Measurements from ENCODE around the gene AZIN2. TPM values are rescaled to one million over a fixed set of nuclear protein-coding genes. Genes with fewer than 3 reads are reported as not detected.

Gene AZIN2
- total RNA-seq, 6 experiments from 2014 or later, result 0.62 to 1.2 (median 0.85) TPM

DNA sequence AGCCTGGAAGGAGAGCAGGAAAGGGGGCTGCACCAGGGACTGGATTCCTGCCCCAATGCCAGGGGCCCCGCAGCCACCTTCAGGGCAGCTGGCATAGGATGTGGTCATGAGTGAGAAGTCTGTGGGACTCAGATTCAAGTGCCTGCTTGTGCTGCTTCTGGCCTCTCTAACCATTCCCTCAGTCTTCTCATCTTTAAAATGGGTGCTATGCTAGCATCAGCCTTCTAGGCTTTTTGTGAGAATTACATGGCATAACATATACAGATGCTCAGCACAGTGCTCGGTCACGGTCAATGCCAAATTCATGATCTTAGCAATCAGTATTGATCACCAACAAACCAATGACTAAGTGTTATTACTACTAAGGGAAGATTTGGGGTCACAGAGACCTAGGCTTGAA, 77.4 kb downstream of the AZIN2 start:
- intact Hi-C loops (cut with DNase I), result no loop called here
- Histone ChIP-seq H3K4me3 (no peak overlapping the region), H3K27ac (no peak overlapping the region), H3K4me1 (no peaks in the 10 kb centered on the region), H3K27me3 (no peaks in the 10 kb centered on the region), H3K36me3 (no peaks in the 10 kb centered on the region), H3K9me3 (no peaks in the 10 kb centered on the region)
- DNase-seq (no peak), ATAC-seq (no peak)
- TF ChIP-seq POLR2A (IDR thresholded peaks at IDR 0.05), result no peak
- TF ChIP-seq, protein P1, sequence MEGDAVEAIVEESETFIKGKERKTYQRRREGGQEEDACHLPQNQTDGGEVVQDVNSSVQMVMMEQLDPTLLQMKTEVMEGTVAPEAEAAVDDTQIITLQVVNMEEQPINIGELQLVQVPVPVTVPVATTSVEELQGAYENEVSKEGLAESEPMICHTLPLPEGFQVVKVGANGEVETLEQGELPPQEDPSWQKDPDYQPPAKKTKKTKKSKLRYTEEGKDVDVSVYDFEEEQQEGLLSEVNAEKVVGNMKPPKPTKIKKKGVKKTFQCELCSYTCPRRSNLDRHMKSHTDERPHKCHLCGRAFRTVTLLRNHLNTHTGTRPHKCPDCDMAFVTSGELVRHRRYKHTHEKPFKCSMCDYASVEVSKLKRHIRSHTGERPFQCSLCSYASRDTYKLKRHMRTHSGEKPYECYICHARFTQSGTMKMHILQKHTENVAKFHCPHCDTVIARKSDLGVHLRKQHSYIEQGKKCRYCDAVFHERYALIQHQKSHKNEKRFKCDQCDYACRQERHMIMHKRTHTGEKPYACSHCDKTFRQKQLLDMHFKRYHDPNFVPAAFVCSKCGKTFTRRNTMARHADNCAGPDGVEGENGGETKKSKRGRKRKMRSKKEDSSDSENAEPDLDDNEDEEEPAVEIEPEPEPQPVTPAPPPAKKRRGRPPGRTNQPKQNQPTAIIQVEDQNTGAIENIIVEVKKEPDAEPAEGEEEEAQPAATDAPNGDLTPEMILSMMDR (IDR thresholded peaks at IDR 0.05), result no peak
- 94% methylated on average over 2 of the region's 3 CpGs for WGBS (ENCODE audit: insufficient coverage, low coverage, low lambda C conversion rate, missing lambda C conversion rate)

- 100% methylated on average over 16 of the region's 26 CpGs for WGBS (ENCODE audit: insufficient coverage, low coverage, low lambda C conversion rate, missing lambda C conversion rate)
- Histone ChIP-seq H3K4me3 (no peak overlapping the region), H3K36me3 (no peaks in the 10 kb centered on the region), H3K27ac (no peak overlapping the region), H3K4me1 (no peaks in the 10 kb centered on the region), H3K9me3 (no peaks in the 10 kb centered on the region), H3K27me3 (no peaks in the 10 kb centered on the region)
- no peak for TF ChIP-seq POLR2A (IDR thresholded peaks at IDR 0.05)
- TF ChIP-seq, protein P1 (IDR thresholded peaks at IDR 0.05), result no peak
- intact Hi-C loops (cut with DNase I), result no loop called here
- DNase-seq (no peak), ATAC-seq (no peak)
Measured at GRCh38 chr1:33159577-33159976, 78.6 kb downstream of the AZIN2 start.

DNA sequence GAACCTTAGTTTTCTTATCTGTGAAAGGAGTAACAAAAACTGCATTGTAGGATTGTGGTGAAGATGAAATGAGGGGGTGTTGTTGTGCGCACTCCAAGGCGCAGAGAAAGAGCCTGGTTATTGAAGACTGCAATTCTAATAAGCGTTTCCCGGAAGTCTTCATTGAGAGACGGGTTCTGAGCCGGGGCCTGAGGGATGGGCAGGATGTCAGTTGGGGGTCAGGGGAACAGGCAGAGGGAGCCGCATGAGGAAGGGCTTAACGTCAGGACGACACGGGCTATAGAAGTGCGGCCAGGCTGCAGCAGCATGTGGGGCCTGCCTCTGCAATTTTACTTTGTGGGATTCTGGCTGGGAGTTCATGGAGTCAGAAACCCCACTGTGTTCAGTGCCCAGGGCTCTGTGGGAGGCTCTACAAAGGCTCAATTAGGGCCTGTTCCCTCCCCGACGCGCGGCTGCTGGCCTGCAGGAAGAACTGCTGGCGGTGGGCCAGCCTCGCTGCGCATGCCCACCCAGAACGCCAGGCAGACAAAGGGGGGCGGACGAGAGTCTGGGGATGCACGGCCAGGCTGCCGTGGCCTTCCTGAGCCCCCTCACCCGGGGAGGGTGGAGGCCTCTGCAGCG, 80.2 kb downstream of the AZIN2 start:
- Histone ChIP-seq H3K9me3 (no peaks in the 10 kb centered on the region), H3K36me3 (no peaks in the 10 kb centered on the region), H3K27ac (no peak overlapping the region), H3K4me3 (no peak overlapping the region), H3K27me3 (no peaks in the 10 kb centered on the region), H3K4me1 (no peaks in the 10 kb centered on the region)
- TF ChIP-seq, protein P1 (IDR thresholded peaks at IDR 0.05), result no peak
- TF ChIP-seq POLR2A (IDR thresholded peaks at IDR 0.05), result no peak
- 72% methylated on average over 6 of the region's 25 CpGs for WGBS (ENCODE audit: insufficient coverage, low coverage, low lambda C conversion rate, missing lambda C conversion rate)
- intact Hi-C loops (cut with DNase I), result no loop called here
- ATAC-seq, result peak; percentile 38 to 62 (median 47)
- DNase-seq, result peak in 1 of 3 donors; percentile 42

DNA sequence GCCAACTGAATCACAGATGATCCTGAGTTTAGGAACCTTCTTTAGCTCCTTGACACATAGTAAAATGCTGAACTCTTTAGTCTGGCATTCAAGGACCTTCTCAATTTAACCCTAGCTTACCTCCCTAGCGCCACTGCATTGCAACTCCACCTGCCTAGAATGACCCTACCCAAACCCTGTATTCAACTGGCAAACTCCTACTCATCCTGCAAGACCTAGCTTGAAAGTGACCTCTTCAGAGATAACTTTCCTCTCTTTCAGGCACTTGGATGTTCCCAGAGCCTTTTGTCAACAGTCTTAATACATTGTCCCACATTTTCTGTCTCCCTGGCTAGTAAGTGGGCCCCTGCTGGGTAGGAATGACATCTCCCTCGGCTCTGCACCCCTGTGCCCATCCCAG, 81.2 kb downstream of the AZIN2 start:
- intact Hi-C loops (cut with DNase I), result no loop called here

More for the DNA sequence above, 81.2 kb downstream of the AZIN2 start:
- Histone ChIP-seq H3K4me1 (no peaks in the 10 kb centered on the region), H3K4me3 (no peak overlapping the region), H3K9me3 (no peaks in the 10 kb centered on the region), H3K27me3 (no peaks in the 10 kb centered on the region), H3K36me3 (no peaks in the 10 kb centered on the region), H3K27ac (no peak overlapping the region)
- DNase-seq (no peak), ATAC-seq (no peak)
- 93% methylated on average over 2 of the region's 2 CpGs for WGBS (ENCODE audit: insufficient coverage, low coverage, low lambda C conversion rate, missing lambda C conversion rate)
- TF ChIP-seq, protein P1 (IDR thresholded peaks at IDR 0.05), result no peak
- TF ChIP-seq POLR2A (IDR thresholded peaks at IDR 0.05), result no peak

Data from right lobe of liver (tissue), 6 donors.